Measurements from ENCODE around the gene CFD.

- no peak for TF ChIP-seq MAX (IDR thresholded peaks at IDR 0.05; ENCODE audit: low read depth)
- TF ChIP-seq CTCF (IDR thresholded peaks at IDR 0.05), result no peak
- TF ChIP-seq FOXM1 (IDR thresholded peaks at IDR 0.05; ENCODE audit: low read depth), result no peak
- TF ChIP-seq RFX5 (IDR thresholded peaks at IDR 0.05; ENCODE audit: low read length), result no peak
- no peak for TF ChIP-seq RXRA (IDR thresholded peaks at IDR 0.05; ENCODE audit: borderline replicate concordance, low read depth)
- no peak for TF ChIP-seq SIN3A (IDR thresholded peaks at IDR 0.05; ENCODE audit: borderline replicate concordance, low read depth, low read length)
- no peak for TF ChIP-seq NRF1 (IDR thresholded peaks at IDR 0.05; ENCODE audit: low read depth, low read length)
Measured at GRCh38 chr19:852136-853013, 7.1 kb upstream of the CFD start, which contains the start of gene ELANE.

Measured in SK-N-SH (cell line).